Heart right ventricle (tissue), 16 donors: ENCODE data around the gene FLRT1. TPM values are rescaled to one million over a fixed set of nuclear protein-coding genes. Genes with fewer than 3 reads are reported as not detected.

ENCODE experiments used
- ATAC-seq, 8 donors: fragments of 200-7000 bp; cut with Tn5 transposase; one replicate each; pipeline ENCODE4 v1.9.1; 2020; ENCODE audit warnings: mild to moderate bottlenecking in 8 of 8, moderate library complexity in 8 of 8, moderate number of reproducible peaks in 1 of 8
- DNase-seq, 2 donors: peaks; one replicate each; pipeline ENCODE4 v3.0.0-alpha.2; 2020
- H3K27ac ChIP-seq, 10 donors: fragments of 200-600 bp; sonication (generic) in 2 of 10; one replicate each; pipeline versions ENCODE4 v1.5.0 to v1.8.0; 2020 to 2022; ENCODE audit warnings: mild to moderate bottlenecking in 3 of 10
- H3K27me3 ChIP-seq, 7 donors: fragments of 200-600 bp; one replicate each; pipeline ENCODE4 v1.8.0; 2021 to 2022; ENCODE audit warnings: mild to moderate bottlenecking in 2 of 7
- H3K36me3 ChIP-seq, 9 donors: fragments of 200-600 bp; sonication (generic) in 1 of 9; one replicate each; pipeline versions ENCODE4 v1.5.0 to v1.8.0; 2020 to 2022; ENCODE audit warnings: mild to moderate bottlenecking in 2 of 9
- H3K4me1 ChIP-seq, 9 donors: fragments of 200-600 bp; sonication (generic) in 1 of 9; one replicate each; pipeline versions ENCODE4 v1.5.0 to v1.8.0; 2020 to 2022; ENCODE audit warnings: mild to moderate bottlenecking in 4 of 9
- H3K4me3 ChIP-seq, 10 donors: fragments of 200-600 bp; sonication (generic) in 2 of 10; one replicate each; pipeline versions ENCODE4 v1.5.0 to v1.8.0; 2020 to 2022; ENCODE audit warnings: mild to moderate bottlenecking in 7 of 10, moderate library complexity in 2 of 10
- H3K9me3 ChIP-seq, 11 donors: fragments of 200-600 bp in 10 of 11; sonication (generic) in 2 of 11; one replicate each; pipeline versions ENCODE4 v1.5.0 to v1.8.0; 2013 to 2022; ENCODE audit warnings: mild to moderate bottlenecking in 2 of 11, control low read depth in 1 of 11, moderate library complexity in 1 of 11
- CTCF ChIP-seq, 9 donors: fragments of 200-600 bp; sonication (generic) in 2 of 9; IDR thresholded peaks; one replicate each; pipeline versions ENCODE4 v1.5.0 to v1.8.0; 2021 to 2022; ENCODE audit warnings: antibody characterized with exemption in 9 of 9, mild to moderate bottlenecking in 5 of 9, moderate library complexity in 1 of 9
- WGBS, 2 donors: extraction: QIAGEN DNeasy Blood & Tissue Kit; methylation state at CpG; one replicate each; pipeline ENCODE4 v1.1.7; 2013; ENCODE audit warnings: inconsistent platforms in 1 of 2; 5-methylcytosine and 5-hydroxymethylcytosine counted together
- intact Hi-C, 10 donors: fragments of 100-400 bp; cut with DNase I; formaldehyde crosslinking; loops; one replicate each; pipeline versions ENCODE4 v1.11.1 to v1.14.2; 2022
- polyA plus RNA-seq, 2 donors: library from polyadenylated mRNA; stranded (reverse); fragments of 200-250 nt; gene quantifications; one replicate each; pipeline ENCODE4 v1.2.3, GENCODE V29; 2013
- total RNA-seq, 10 donors: library from RNA; stranded (reverse); fragmentation: NEBNext Ultra II Directional in 3 of 10; extraction: Animal tissue kit (Norgen Biotek cat#: 25700) in 3 of 10; gene quantifications; one replicate each; pipeline versions ENCODE4 v1.2.1 to v1.2.4, GENCODE V29; 2021 to 2023
- donor health status: Arrhythmogenic right ventricular cardiomyopathy.
- donor health status: ischemic (EF 13 %, LVEDD 7.1; RV severe dilation, severe dysfunction).
- donor health status: healthy with polysubstance abuse.
- donor health status: DM: no; HTN: yes; CAD: no.
- donor health status: DM: no; HTN: no; CAD: no.
- donor health status: ischemic (EF 25% LVEDD 6.9; RV normal size, moderate dysfunction).
- donor health status: ischemic (EF 25% LVEDD 5.7; RV mildly dilated, moderate dysfunction).
- donor health status: healthy.
- donor health status: DM: yes; HTN: yes; CAD: no.
- donor health status: Ischemic cardiomyopathy.
- donor health status: ischemic (EF 35%, LVEDD 5.7; RV mildly dilated, moderate dysfunction).
- donor health status: nonischemic (EF 11% LVEDD 7.7; RV severe dilation, severe dysfunction).
- donor health status: DM: yes; HTN: yes; CAD: no.
- donor health status: PGD.
- donor health status: ischemic (EF 29% LVEDD 5.4; RV normal size, mild dysfunction).
- donor health status: nonischemic (EF 23%, LVEDD 6.1; RV moderate dilation, normal function).

FLRT1 gene
- total and polyA plus RNA-seq, 12 donors, result 0.17 to 0.83 (median 0.39) TPM

GRCh38 chr11:64005691-64006090 lies 30.0 kb upstream of the FLRT1 start:
- intact Hi-C loops, result no loop called here
- H3K4me3 ChIP-seq, result no peak overlapping the region
- H3K27me3 ChIP-seq, result peaks cover 0 to 74% (median 0%) of the 10 kb centered on the region in 7 donors
- H3K36me3 ChIP-seq, result no peaks in the 10 kb centered on the region
- DNase-seq (no peak), ATAC-seq (no peak)
- WGBS, 2 donors, result 90 to 91% methylated on average over 4 of the region's 4 CpGs
- no peaks in the 10 kb centered on the region for H3K9me3 ChIP-seq
- H3K27ac ChIP-seq, result no peak overlapping the region
- peaks cover 9 to 51% (median 34%) of the 10 kb centered on the region in 9 donors for H3K4me1 ChIP-seq
- TF ChIP-seq CTCF (IDR thresholded peaks at IDR 0.05), result no peak

- ATAC-seq (no peak), DNase-seq (no peak)
- intact Hi-C loops, result no loop called here
- Histone ChIP-seq H3K27ac (no peak overlapping the region), H3K9me3 (no peaks in the 10 kb centered on the region), H3K4me3 (no peak overlapping the region), H3K36me3 (no peaks in the 10 kb centered on the region), H3K4me1 (peaks cover 5 to 44% (median 27%) of the 10 kb centered on the region in 9 donors), H3K27me3 (peaks cover 0 to 67% (median 0%) of the 10 kb centered on the region in 7 donors)
- TF ChIP-seq CTCF (IDR thresholded peaks at IDR 0.05), result no peak
- WGBS, 2 donors, result 86 to 87% methylated on average over 12 of the region's 12 CpGs
Observed at GRCh38 chr11:64006398-64006797, 29.3 kb upstream of the FLRT1 start.

GRCh38 chr11:64007160-64007628 lies 28.5 kb upstream of the FLRT1 start:
- peaks cover under 1 to 36% (median 21%) of the 10 kb centered on the region in 9 donors for H3K4me1 ChIP-seq
- 25 to 32% methylated on average over 27 of the region's 27 CpGs for WGBS, 2 donors
- peak overlapping the region in 8 of 10 donors; percentile 2 to 57 (median 38) for H3K27ac ChIP-seq
- H3K36me3 ChIP-seq, result no peaks in the 10 kb centered on the region
- no peak for DNase-seq
- H3K9me3 ChIP-seq, result no peaks in the 10 kb centered on the region
- intact Hi-C loops, result no loop called here
- TF ChIP-seq CTCF (IDR thresholded peaks at IDR 0.05), result no peak
- peak; percentile 14 to 42 (median 32) for ATAC-seq
- peak overlapping the region in 9 of 10 donors; percentile 28 to 54 (median 45) for H3K4me3 ChIP-seq
- peaks cover 0 to 59% (median 0%) of the 10 kb centered on the region in 7 donors for H3K27me3 ChIP-seq

- Histone ChIP-seq H3K4me3 (peak overlapping the region in 9 of 10 donors; percentile 28 to 54 (median 45)), H3K9me3 (no peaks in the 10 kb centered on the region), H3K36me3 (no peaks in the 10 kb centered on the region), H3K27ac (peak overlapping the region in 9 of 10 donors; percentile 2 to 57 (median 33)), H3K4me1 (peaks cover 0 to 31% (median 17%) of the 10 kb centered on the region in 9 donors), H3K27me3 (peaks cover 0 to 53% (median 0%) of the 10 kb centered on the region in 7 donors)
- peak; percentile 72 to 84 for DNase-seq
- intact Hi-C loops, result loop anchor here in 1 of 10 donors (2.0 kb wide), 1 partner anchor 65 kb away; no protein-coding TSS in a partner anchor
- ATAC-seq, result peak; percentile 73 to 91 (median 88)
- TF ChIP-seq CTCF (IDR thresholded peaks at IDR 0.05), result peak in 7 of 9 donors; percentile 11 to 50 (median 40)
- 7 to 10% methylated on average over 40 of the region's 40 CpGs for WGBS, 2 donors
Observed at GRCh38 chr11:64007629-64008282, 28.0 kb upstream of the FLRT1 start.
